Activated CD4-positive, alpha-beta T cell treated with anti-CD3 and anti-CD28 coated beads, Interleukin-2, amount 50 U/mL, for 24 hours (primary cell): ENCODE results near the gene CCDC74A.
"Not testable (repeated sequence)": the region's sequence is repeated elsewhere in the genome, so short reads cannot be mapped to it uniquely, and the experiment has no call there.

Experiments used
- DNase-seq, 2 donors: peaks; one replicate each; pipeline ENCODE4 v3.0.0-alpha.2; 2020; ENCODE audit warnings: low read depth in 1 of 2, low spot score in 1 of 2

Gene CCDC74A

DNA sequence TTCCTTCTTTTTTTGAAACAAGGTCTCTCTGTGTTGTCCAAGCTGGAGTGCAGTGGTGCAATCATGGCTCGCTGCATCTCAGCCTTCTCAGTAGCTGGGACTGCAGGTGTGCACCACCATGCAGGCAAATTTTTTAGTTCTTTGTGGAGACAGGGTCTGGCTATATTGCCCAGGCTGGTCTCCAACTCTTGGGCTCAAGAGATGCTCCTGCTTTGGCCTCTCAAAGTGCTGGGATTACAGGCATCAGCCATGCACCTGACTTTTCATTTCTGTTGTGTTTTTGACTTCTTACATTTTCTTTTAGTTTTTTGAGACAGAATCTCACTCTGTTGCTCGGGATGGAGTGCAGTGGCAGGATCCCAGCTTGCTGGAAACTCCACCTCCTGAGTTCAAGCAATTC lies 2.4 kb upstream of the CCDC74A start:
- not testable (repeated sequence) for DNase-seq

DNA sequence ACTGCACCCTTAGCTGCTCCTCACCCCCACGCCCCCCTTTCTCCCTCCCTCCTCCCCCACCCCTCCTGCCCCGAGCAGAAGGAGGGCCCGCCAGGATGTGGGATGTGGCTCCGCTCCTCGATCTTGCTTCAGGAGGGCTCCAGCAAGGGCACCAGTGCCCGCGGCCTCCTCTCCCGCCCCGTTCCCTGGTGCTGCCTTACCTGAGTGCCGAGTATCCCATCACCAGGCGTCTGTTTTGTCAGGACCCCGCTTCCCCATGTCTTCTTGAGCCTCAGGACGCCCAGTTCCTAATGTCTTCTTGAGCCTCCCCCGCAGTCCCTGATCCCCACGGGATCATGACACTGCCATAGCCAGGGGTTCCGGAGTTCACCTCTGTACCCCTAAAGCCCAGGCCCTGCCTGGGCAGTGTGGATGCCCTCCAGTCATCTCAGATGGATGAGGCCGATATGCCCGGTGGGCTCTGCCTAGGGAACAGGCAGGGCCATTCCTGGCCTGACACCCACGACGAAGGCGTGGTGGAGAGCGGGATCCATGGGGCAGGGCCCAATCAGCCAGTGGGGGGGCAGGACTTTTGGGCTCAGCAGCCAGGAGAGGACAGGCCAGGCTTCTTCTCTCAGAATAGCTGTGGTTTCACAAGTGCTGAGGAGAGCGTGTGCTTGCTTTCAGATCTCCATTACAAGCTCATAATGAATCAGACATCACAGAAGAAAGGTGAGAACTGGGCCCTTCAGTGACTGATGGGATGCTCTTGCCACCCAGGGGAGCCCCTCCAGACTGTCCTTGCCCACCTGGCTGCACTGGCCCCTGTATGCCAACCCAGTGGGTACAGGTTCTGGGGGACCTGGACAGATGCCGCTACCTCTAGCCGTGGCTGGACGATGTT lies 1.5 kb downstream of the CCDC74A start:
- DNase-seq, result not testable (repeated sequence)

DNA sequence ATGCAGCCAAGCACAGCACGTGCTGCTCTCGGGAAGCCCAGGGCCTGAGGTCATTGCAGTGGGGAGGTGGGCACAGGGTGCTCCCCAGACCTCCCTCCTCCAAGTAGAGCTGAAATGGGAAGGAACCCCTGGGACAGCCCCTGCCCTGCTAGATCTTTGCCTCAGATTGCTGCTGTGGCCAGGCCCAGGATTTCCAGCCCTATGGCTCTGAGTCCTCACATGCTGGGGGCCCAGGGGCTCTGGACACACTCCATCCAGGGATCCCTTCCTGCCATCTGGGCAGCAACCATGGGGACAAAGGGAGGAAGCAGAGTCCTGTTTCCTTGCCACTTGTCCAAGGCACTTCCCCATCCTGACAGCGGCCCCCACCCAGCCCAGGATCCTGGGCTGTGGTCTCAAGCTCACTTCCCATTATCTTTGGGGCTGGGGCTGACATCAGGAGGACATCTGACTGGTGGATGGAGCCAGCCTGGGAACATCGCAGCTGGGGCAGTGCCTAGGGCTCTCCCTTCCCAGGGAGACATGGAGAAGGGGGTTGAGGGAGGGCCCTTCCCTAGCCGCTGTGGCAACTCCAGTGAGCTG lies 2.3 kb downstream of the CCDC74A start:
- not testable (repeated sequence) for DNase-seq

DNA sequence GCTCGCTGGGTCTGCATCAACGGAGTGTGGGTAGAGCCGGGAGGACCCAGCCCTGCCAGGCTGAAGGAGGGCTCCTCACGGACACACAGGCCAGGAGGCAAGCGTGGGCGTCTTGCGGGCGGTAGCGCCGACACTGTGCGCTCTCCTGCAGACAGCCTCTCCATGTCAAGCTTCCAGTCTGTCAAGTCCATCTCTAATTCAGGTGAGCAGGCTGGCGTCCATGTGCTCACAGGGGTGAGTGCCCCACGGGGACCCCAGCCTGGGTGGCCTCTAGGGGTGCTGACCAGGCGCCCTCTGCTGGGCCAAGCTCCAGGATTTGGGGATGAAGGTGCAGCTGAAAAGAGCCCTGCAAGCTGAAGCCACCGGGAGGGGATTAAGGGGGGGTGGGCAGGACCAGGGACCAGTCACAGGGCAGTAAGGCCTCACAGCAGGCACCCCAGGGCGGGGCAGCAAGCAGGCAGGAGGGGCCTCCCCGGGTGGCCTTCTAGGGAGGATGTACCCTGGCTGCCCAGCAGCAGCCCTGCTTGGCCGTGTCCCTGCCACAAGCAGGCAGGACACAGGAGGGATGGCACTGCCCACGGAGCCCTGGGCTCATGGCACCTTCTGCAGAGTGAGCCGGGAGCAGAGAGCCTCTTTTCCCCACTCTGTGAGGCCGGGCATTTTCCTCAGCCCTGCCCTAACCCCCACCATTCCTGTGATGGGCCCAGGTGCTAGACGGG lies 3.1 kb downstream of the CCDC74A start:
- not testable (repeated sequence) for DNase-seq

DNA sequence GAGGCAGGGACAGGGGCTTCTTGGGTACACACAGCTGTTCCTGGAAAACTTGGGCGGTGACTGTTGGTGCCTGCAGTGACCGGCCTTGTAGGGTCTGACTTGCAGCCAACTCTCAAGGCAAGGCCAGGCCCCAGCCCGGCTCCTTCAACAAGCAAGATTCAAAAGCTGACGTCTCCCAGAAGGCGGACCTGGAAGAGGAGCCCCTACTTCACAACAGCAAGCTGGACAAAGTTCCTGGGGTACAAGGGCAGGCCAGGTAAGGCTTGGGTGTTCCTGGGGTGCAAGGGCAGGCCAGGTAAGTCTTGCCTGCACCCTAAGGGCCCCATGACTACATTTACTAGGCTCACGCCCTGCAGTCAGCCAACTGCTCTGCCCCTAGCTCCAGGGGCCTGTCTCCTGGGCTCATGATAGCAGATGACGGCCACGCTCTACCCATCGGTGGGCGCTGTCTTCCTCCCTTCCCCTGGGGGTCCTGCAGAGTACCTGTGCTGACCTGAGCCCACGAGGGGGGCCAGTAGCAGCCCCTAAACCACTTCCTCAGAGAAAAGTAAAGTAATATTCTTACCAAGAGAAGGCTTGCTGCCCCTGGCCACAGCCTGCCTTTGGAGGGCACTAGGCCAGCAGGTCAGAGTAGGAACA lies 4.0 kb downstream of the CCDC74A start:
- not testable (repeated sequence) for DNase-seq

DNA sequence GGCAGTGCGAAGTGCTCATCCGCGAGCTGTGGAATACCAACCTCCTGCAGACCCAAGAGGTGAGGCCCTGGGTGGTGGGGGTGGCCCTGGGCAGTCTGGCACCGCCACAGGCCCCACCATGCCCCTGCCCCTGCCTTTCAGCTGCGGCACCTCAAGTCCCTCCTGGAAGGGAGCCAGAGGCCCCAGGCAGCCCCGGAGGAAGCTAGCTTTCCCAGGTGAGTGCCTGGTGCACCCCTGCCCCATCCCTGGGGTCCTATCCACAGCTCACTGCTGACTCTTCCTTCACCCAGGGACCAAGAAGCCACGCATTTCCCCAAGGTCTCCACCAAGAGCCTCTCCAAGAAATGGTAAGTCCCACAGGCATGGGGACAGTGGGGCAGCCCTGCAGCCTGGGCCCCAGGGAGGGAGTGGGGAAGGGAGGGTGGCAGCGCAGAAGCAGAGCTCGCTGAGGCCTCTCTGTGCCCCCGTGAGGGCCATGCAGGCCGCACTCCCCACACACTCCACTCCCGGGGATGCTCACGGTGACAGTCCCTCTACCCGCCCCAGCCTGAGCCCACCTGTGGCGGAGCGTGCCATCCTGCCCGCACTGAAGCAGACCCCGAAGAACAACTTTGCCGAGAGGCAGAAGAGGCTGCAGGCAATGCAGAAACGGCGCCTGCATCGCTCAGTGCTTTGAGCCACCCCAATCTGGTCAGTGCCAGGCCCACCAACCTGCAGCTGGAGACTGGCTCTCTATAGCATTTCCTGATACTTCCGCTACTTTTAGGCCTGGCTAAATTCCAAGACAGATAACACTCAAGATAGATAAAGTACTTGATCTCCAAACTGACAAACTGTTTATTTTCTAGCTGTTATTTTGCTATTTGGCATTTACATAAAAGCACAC lies 5.3 kb downstream of the CCDC74A start:
- DNase-seq, result not testable (repeated sequence)

DNA sequence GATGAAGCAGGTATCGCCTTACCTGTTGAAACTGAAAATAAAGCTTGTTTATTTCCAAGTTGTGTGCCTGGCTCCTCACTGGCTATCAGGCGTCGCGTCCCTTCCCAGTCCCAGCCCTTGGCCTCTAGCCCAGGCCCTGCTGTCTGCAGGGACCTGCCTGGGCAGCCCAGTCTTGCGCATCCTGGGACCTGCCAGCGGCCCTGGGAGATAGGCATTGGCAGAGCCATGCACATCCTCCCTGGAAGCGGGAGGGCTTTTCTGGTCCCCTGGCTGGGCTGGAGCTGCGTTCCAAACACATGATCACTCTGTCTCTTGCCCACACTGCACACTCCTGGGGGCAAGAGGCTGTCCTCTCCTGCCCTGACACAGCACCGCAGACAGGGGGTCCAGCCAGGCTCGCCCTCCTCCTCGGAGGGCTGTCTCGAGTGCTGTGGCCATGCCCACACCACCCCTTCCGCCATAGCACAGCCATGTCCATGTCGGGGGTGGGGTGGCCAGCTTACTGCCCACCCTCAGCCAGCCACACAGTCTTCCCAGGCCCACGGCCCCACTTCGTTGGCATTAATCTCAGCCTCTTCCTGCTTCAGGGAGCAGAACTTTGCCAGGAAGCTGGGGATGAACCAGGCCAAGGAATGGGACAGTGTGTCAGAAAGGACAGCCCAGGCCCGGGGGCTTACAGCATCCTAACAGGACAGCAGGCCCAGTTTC lies 6.1 kb downstream of the CCDC74A start:
- DNase-seq, result not testable (repeated sequence)

DNA sequence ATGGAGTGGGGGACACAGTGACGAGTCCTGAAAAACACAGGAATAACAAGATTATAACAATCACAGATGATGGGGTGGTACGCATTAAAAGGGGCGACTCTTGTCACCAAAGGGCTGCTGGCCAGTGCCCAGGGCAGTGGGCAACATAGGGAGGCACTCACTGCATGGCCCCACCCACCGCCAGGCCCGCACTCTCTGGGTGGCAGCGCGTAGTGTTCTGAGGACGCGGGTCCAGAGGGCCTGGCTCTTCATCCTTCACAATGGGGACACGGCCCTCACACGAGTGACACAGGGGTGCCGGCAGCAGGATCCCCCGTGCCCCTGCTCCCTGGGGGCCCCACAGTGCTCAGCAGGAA lies 6.6 kb downstream of the CCDC74A start:
- DNase-seq, result not testable (repeated sequence)

DNA sequence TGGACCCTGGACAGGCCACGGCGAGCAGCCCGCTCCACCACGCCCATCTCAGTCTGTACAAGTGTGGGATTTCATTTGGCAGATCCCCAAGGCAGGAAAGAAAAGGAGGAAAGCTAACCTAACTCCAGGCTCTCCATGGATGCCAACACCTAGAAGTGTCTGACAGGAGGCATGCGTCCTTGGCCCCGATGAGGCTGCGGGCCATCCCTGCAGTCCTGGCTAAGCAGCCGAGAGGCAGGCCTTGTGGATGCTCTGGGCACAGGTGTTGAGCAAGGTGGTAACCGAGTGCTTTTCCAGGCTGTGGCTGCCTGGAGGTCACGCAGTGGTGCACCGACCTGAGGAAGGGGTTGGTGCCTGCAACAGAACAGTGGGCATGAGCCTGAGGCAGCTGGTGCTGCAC lies 7.3 kb downstream of the CCDC74A start:
- DNase-seq, result not testable (repeated sequence)

DNA sequence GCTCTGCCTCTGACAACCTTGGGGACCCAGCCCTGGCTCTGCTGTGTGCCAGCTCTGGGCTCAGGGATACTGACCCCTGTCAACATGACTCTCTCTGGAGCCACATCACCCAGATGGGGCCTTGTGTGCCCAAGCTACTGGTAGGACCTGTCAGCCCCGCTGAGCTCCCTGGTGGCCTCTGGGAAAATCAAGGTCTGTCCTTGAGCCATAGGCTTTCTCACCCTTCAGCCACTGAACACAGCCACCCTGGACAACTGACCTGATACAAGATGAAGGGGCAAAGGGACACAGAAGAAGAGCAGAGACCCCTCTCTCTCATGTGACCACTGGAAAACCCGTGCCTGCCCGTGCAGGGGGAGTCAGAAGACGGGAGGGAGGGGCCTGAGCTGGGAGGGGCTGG lies 7.8 kb downstream of the CCDC74A start:
- DNase-seq, result no peak

DNA sequence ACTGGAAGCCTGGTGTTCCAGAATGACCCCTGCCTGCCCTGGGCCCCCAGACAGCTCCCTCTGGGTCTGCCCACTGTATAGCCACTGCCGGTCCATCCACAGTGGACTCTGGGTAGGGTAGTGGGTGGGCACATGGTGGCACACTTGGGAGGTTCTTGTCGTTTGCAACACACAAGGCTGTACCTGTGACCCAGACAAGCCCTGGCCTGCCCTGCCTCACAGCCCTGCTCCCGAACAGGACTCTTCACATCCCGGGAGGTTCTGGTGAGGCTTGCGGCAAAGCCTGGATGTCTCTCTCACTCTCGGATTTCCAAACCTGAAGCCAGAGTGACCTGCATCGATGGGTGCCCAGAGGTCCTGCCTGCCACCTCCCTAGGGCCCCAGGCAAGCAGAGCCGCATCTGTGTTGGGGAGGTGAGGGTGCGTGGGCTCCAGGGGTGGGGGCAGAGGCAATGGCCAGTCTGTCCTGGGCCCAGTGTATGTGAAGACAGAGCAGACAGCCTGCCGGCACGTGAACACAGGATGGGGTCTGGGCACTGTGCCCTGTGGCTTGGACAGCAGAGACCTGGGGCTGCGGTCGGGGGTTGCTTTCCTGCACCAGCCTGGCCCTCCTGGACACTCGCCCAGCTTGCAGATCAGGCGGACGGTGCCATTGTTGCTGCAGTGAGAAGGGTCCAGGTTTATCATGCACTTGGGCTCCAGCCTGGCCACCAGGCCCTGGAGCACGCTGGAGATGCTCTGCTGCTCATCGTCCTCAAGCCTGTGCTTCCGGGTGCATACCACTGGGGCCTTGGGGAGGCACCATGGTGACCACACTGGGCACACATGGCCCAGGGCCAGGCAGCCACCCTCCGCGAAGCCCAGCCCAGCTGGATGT lies 8.5 kb downstream of the CCDC74A start:
- not testable (repeated sequence) for DNase-seq

DNA sequence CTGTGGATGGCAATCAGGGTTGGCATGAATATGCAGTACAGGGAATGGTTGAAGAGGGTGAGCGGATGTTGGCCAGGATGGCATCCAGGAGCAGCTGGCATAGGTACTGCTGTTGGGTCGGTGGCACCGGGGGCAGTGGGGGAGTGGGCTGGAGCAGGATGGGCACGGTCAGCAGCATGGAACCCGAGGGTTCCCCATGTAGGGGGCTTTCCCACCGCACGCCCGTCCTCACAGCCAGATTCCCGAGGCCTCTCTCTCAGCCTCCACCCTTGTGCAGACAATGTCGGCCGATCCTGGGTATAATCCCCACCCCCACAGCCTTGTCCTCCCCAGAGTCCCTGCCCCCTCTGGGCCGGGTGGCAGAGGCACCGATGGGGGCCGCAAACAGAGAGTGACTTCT lies 9.2 kb downstream of the CCDC74A start:
- DNase-seq, result not testable (repeated sequence)

DNA sequence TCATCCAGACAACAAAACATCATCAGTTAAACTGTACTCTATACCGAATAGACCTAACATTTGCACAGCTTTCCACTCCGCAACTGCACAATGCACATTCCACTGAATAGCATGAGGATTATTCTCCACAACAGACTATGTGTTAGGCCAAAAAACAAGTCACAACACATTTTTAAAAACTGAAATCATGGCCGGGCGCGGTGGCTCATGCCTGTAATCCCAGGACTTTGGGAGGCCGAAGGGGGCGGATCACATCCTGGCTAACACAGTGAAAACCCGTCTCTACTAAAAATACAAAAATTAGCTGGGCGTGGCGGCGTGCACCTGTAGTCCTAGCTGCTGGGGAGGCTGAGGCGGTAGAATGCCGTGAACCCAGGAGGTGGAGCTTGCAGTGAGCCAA lies 11.2 kb downstream of the CCDC74A start:
- not testable (repeated sequence) for DNase-seq

DNA sequence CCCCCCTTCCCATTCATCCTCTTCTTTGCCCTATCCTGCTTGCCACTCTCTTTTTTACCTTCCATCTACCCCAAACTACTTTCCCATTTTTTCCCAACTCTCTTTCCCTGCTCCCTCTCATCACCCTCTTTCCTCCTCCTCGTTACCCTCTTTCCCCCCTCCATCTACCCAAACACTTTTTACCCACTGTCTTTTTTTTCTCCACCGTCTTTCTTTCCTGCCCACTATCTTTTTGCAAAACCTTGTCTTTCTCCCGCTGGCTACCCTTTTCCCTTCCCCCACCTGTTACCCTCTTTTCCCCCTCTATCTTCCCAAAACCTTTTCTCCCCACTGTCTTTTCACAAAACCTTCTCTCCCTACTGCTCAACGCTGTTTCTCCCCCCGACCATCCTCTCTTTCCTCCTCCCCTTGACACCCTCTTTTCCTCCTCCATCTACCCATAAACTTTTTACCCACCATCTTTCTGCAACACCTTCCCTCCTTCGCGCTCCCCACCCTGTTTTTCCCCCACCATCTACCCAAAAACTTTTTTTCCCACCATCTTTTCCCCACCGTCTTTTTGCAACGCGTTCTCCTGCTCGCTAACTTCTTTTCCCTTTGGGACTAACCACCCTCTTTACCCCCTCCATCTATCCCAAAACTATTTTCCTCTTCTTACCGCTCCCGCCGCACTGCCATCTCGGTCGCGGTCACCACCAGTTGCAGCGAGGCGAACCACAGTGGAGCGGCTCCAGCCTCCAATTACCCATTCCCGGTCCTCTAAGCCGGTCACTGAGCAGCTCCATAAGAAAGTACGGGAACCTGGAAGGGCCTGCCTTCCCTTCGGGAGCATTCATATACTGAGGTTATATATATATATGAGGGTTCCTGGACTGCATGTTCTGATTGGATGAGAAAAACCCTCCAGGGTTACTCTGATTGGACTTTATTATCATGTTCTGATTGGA lies 15.0 kb downstream of the CCDC74A start:
- no peak for DNase-seq

DNA sequence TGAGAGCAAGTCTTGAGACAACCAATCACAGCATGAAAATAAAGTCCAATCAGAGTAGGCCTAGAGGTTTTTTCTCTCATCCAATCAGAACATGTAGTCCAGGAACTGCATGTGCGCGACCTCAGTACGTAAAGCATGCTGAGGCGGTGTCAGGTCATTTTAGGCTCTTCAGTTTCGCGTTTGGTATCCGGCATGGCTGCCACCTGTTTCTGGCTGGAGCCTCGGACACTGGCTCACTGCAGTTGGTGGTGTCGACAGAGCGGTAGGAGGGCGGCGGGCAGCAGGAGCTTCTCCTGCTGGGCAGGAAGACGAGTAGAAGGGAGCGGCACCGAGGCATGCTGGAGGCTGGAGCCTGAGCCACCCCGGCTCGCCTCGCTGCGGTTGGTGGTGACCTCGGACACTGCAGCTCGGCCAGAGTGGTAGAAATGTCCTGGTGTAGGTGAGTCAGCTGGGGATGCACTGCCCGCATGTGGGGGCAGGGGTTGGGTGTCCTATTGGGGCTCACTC lies 15.8 kb downstream of the CCDC74A start:
- no peak for DNase-seq

DNA sequence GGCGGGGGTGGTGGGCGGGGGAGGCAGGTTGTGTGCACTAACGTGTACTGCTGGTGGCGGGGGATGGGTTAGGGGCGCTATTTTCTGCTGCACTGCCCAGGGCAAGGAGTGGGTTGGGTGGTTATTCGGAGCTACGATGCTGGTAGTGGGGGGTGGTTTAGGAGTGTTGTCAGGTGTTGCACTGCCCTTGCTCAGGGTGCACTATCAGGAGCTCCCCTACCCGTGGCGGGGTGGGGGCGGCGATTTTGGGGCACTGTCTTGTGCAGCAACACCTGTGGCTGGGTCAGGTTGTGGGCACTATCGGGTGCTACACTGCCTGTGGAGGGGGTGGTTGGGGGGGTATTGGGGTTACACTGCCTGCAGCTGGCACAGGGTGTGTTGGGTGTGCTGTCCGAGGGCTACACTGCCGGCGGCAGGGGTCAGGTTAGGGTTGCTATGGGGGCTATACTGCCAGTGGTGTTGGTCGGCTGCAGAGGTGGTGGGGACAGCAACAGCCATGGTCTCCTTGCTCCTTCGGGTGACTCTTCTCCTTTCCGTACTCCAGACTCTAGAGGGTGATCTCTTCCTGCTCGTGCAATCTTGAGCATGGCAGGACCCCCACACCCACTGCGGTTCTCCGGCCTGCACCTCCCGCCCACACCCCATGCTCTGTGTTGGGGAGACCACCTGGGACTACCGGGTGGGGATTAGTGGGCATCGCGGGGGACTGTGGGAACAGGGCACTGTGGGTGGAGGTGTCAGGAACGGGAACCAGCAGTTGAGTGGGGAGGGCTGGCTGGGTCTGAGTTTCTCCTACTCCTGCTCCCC lies 16.5 kb downstream of the CCDC74A start:
- not testable (repeated sequence) for DNase-seq

DNA sequence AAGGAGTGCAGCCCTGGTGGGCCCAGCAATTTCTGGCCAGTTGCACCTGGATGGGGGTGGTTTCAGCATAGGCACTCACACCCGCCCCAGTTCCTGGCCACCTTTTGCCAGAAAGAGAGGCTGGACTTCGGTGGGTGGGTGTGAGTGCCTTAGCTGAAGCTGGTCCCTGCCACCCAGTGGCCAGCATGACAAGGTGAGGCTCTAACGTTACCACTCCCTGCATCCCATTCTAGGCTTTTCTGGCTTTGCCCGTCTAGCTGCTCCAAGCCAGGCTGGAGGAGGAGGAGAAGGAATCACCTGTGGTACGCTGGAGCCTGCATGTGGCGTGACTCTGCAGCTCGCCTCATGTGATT lies 17.1 kb downstream of the CCDC74A start:
- DNase-seq, result not testable (repeated sequence)
